RWPE1 (cell line): Measurements from ENCODE around the gene TEPSIN.
A peak's percentile ranks its signal among the peaks of the same experiment; 100 is the strongest.

Source experiments
- CTCF ChIA-PET: fragments of 350-600 bp; sonication (Branson Sonifier 250); formaldehyde crosslinking; extraction: SDS; loops from one replicate; lab custom pipeline; 2021; lab: Yijun Ruan, JAX
- POLR2A ChIA-PET: fragments of 400-600 bp; formaldehyde crosslinking; extraction: SDS; loops from one replicate; lab custom pipeline; 2020; ENCODE audit warnings: antibody characterized with exemption; ENCODE audit not compliant: low non-redundant PET; lab: Yijun Ruan, JAX
- DNase-seq: peaks from one replicate; pipeline ENCODE4 v3.0.0; 2012; ENCODE audit warnings: low spot score
- H3K27ac ChIP-seq: fragments of 450-650 bp; 2 replicates; pipeline ENCODE4 v1.5.1; 2017
- TF ChIP-seq, protein P1 (sequence below): fragments of 450-650 bp; conservative IDR thresholded peaks from 2 replicates; pipeline ENCODE4 v1.5.1; 2017; ENCODE audit warnings: low read depth, mild to moderate bottlenecking

Gene TEPSIN

DNA sequence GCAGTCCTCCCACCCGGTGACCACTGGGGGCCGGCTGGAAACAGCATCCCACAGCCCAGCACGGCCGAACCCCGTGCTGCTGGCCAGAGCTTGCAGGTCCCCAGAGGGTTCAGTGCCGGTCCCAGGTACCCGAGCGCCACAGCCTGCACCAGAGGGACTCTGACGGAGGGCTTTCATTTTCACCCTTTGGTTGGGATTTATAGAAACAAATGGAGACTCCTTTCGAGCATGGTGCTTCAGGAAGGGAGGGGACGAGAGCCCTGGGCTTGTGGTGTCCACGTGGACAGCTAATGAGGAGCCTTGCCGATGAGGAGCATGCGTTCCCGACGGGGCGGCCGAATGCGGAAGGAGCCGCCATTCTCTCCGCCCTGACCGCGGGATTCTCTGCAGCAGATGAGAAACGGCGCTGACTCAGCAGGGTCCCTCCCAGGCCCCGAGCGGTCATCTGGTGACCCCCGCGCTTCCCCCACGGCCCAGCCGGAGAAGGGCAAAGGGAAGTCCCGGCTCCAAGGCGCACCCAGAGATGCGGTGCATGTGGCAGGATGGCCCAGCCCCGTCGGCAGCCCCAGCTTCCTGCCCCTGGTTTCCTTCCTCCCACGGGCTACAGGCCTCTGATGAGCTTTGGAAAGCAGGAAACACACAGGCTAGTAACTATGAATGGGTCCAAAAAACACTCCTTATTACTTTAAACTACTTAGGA, 46.5 kb upstream of the TEPSIN start:
- TF ChIP-seq, protein P1, sequence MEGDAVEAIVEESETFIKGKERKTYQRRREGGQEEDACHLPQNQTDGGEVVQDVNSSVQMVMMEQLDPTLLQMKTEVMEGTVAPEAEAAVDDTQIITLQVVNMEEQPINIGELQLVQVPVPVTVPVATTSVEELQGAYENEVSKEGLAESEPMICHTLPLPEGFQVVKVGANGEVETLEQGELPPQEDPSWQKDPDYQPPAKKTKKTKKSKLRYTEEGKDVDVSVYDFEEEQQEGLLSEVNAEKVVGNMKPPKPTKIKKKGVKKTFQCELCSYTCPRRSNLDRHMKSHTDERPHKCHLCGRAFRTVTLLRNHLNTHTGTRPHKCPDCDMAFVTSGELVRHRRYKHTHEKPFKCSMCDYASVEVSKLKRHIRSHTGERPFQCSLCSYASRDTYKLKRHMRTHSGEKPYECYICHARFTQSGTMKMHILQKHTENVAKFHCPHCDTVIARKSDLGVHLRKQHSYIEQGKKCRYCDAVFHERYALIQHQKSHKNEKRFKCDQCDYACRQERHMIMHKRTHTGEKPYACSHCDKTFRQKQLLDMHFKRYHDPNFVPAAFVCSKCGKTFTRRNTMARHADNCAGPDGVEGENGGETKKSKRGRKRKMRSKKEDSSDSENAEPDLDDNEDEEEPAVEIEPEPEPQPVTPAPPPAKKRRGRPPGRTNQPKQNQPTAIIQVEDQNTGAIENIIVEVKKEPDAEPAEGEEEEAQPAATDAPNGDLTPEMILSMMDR: no peak
- peak overlapping the region; percentile 32 for H3K27ac ChIP-seq
- POLR2A ChIA-PET: interaction anchor here (0.5 kb wide), 1 partner anchor 21 kb away, joined by 3 read pairs; no protein-coding TSS in a partner anchor
- no peak for DNase-seq
- CTCF ChIA-PET: no interaction called here

DNA sequence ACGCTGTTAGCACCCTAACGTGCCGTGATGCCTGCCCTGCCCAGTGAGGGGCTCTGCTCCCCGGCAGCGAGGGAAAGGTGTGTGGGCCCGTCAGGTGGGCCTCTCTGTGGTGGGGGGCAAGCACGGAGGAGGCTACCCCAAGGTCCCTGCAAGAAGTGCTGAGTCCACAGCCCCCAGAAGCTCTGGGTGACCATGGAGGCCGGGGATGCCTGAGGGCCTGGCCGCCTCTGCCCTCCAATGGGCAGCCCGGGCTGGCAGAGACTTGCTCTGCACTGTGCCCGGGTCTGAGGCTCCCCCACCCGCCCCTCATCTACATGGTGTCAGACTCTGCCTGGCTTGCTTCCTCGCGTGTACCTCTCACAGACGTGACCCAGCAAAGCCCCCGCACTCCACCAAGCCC, 44.0 kb upstream of the TEPSIN start:
- DNase-seq: no peak
- CTCF ChIA-PET: no interaction called here
- TF ChIP-seq, protein P1: no peak
- POLR2A ChIA-PET: no interaction called here
- 0 out of 2 replicates have a peak overlapping the region, but pooled peaks have one; percentile 2 for H3K27ac ChIP-seq

DNA sequence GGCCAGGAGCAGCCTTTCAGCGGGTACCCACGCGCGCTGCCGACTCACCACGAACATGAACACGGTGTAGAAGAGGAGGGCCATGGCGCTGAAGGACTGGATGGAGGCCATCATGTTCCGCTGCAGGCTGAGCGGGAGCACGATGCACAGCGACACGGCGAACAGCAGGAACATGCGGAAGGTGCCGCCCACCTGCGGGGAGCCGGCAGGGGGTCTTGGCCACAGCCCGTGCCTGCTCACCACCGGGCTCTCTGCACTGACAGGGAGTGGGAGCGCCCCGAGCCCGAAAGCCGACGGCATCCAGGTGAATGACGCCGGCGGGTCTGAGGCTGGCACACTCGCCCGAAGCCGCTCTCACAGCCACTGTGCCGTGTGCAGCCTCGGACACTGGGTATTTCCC, 43.3 kb upstream of the TEPSIN start:
- DNase-seq: no peak
- POLR2A ChIA-PET: no interaction called here
- TF ChIP-seq, protein P1: no peak
- CTCF ChIA-PET: no interaction called here
- H3K27ac ChIP-seq: no peak overlapping the region

DNA sequence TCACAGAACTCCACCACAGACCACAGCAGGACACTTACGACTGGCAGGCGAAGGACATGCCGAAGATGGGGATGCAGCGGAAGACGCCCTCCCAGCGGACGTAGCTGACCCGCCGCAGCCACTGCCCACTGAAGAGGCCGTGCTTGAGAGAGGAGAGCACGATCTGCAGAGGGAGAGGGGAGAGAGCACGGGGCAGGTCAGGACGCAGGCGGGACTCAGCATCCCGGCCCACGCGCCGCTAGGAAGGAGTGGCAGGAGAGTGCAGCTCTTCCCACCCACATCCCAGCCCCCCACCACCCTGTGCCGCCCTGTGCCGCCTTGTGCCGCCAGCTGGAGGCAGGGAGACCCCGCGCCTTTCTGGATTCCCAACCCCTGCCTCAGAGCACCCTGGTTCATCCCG, 41.7 kb upstream of the TEPSIN start:
- DNase-seq: no peak
- ChIA-PET CTCF (no interaction called here), POLR2A (no interaction called here)
- TF ChIP-seq, protein P1: no peak
- H3K27ac ChIP-seq: peak overlapping the region; percentile 24

DNA sequence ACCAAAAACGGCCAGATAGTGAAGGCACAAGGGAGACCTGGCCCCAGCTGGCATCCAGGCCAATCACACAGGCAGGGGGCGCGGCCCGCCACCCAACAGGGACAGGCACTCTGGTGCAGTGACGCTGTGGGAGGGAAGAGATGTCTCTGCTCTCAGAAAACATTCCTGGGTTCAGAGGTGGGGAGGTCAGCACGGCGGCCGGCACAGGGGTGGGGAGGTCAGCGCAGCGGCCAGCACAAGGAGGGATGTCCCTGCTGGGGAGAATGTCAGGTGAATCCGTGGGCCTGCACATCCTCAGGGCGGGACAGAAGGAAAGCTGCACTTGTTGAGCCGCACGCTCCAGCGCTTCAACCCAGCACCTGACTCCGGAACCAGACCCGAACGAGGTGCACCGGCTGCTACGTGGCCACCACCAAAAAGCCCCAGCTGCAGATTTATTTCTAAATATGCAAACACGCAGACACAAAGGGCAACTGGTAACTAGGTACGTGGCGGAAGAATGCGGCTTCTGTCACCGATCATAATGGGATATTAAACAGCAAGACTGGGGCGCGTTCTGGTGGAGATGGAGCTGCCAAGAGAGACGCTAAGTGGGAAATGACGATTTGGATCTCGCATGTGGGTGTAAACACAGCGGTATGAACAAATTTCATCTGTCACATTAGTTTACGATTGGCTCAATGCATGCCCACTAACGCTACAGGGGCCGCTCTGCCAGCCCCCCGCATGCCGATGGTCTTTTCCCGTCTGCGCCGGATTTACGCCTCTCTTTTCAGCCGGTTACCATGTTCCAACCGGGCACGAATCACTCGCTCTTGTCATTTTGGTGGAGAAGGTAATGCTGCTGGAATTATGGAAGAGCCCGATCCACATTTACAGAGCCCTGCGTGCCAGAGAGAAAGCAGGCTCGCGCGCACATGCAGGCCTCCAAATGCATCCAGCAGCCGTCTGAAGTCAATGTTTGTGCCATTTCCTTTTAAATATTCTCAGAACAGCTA, 40.7 kb upstream of the TEPSIN start:
- TF ChIP-seq, protein P1: no peak
- POLR2A ChIA-PET: no interaction called here
- CTCF ChIA-PET: interaction anchor here (0.6 to 0.7 kb wide), 2 partner anchors 36 to 101 kb away, joined by 3 read pairs; no protein-coding TSS in a partner anchor
- DNase-seq: no peak
- peak overlapping the region; percentile 24 for H3K27ac ChIP-seq

DNA sequence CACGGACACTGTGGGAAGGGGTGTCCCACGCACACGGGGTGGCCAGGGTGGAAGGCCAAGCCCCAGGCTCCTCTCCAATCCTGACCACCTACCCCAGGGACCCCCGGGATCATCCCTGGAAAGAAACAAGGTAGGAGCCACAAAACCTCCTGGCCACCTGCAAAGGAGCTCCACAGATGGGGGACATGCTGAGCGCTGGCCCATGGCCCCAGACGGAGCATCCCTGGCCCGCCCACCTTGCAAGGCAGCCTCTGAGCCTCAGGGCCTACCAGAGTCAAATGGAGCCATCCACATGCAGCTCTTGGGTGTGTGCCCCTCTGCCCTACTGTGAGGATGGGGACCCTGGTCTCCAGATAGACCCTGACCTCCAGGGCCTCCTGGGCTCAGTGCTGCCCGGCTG, 40.0 kb upstream of the TEPSIN start:
- no peak for DNase-seq
- POLR2A ChIA-PET: no interaction called here
- TF ChIP-seq, protein P1: no peak
- no peak overlapping the region; the same call in 1 of the 2 replicates for H3K27ac ChIP-seq
- CTCF ChIA-PET: no interaction called here
